IgD-negative memory B cell (primary cell): ENCODE measurements around the gene CSTB. TPM values are rescaled to one million over a fixed set of nuclear protein-coding genes. Genes with fewer than 3 reads are reported as not detected.

Experiments used
- H3K27ac Mint-ChIP-seq, 3 donors: one replicate each; pipeline ENCODE4 v1.8.0; 2020 to 2022; ENCODE audit warnings: mild to moderate bottlenecking in 3 of 3, mixed read lengths in 3 of 3, moderate library complexity in 1 of 3
- H3K27me3 Mint-ChIP-seq: one replicate; pipeline ENCODE4 v1.8.0; 2021; ENCODE audit warnings: mixed read lengths
- H3K36me3 Mint-ChIP-seq: one replicate; pipeline ENCODE4 v1.8.0; 2020; ENCODE audit warnings: mild to moderate bottlenecking, mixed read lengths
- H3K4me1 Mint-ChIP-seq, 3 donors: one replicate each; pipeline ENCODE4 v1.8.0; 2020 to 2022; ENCODE audit warnings: mixed read lengths in 3 of 3, mild to moderate bottlenecking in 1 of 3
- H3K4me3 Mint-ChIP-seq, 4 donors: one replicate each; pipeline ENCODE4 v1.8.0; 2020 to 2022; ENCODE audit warnings: mild to moderate bottlenecking in 4 of 4, mixed read lengths in 4 of 4, moderate library complexity in 3 of 4
- H3K9me3 Mint-ChIP-seq, 3 donors: one replicate each; pipeline ENCODE4 v1.8.0; 2020 to 2021; ENCODE audit warnings: mixed read lengths in 3 of 3, mild to moderate bottlenecking in 1 of 3
- polyA plus RNA-seq: library from polyadenylated mRNA; unstranded; fragments of 300-500 nt; fragmentation: Illumina TruSeq; gene quantifications from one replicate; pipeline ENCODE4 v1.2.3, GENCODE V29; 2021

Gene CSTB
- polyA plus RNA-seq, 1 donor from 2014 or later: 66.2 TPM

- H3K4me1 Mint-ChIP-seq: peaks cover 11 to 19% (median 15%) of the 10 kb centered on the region in 3 donors
- H3K27me3 Mint-ChIP-seq: peaks cover 4% of the 10 kb centered on the region
- peak overlapping the region in 2 of 4 donors; percentile 27 to 65 for H3K4me3 Mint-ChIP-seq
- H3K27ac Mint-ChIP-seq: peak overlapping the region in 2 of 3 donors; percentile 44 to 57
- H3K9me3 Mint-ChIP-seq: no peaks in the 10 kb centered on the region
- peaks cover 11% of the 10 kb centered on the region for H3K36me3 Mint-ChIP-seq
Measured at GRCh38 chr21:43803558-43804300, 27.6 kb upstream of the CSTB start.

GRCh38 chr21:43802713-43803313 lies 26.7 kb upstream of the CSTB start:
- peaks cover 11 to 19% (median 15%) of the 10 kb centered on the region in 3 donors for H3K4me1 Mint-ChIP-seq
- peaks cover 11% of the 10 kb centered on the region for H3K36me3 Mint-ChIP-seq
- H3K4me3 Mint-ChIP-seq: no peak overlapping the region
- H3K27ac Mint-ChIP-seq: peak overlapping the region in 2 of 3 donors; percentile 46 to 64
- no peaks in the 10 kb centered on the region for H3K9me3 Mint-ChIP-seq
- peaks cover 4% of the 10 kb centered on the region for H3K27me3 Mint-ChIP-seq

- peaks cover 2% of the 10 kb centered on the region for H3K27me3 Mint-ChIP-seq
- H3K9me3 Mint-ChIP-seq: no peaks in the 10 kb centered on the region
Measured at GRCh38 chr21:43801006-43801783, 25.1 kb upstream of the CSTB start.

GRCh38 chr21:43800566-43800965 lies 24.5 kb upstream of the CSTB start:
- Mint-ChIP-seq H3K27me3 (no peaks in the 10 kb centered on the region), H3K36me3 (peaks cover 12% of the 10 kb centered on the region)

More at GRCh38 chr21:43801006-43801783, 25.1 kb upstream of the CSTB start:
- Mint-ChIP-seq H3K27ac (peak overlapping the region in 2 of 3 donors; percentile 42 to 71), H3K4me3 (no peak overlapping the region), H3K4me1 (peaks cover 10 to 12% (median 11%) of the 10 kb centered on the region in 3 donors), H3K36me3 (peaks cover 14% of the 10 kb centered on the region)

GRCh38 chr21:43800124-43800523 lies 24.0 kb upstream of the CSTB start:
- H3K36me3 Mint-ChIP-seq: peaks cover 12% of the 10 kb centered on the region
- peaks cover 0 to 1% (median under 1%) of the 10 kb centered on the region in 3 donors for H3K4me1 Mint-ChIP-seq
- H3K27me3 Mint-ChIP-seq: no peaks in the 10 kb centered on the region
- no peak overlapping the region for H3K27ac Mint-ChIP-seq
- H3K4me3 Mint-ChIP-seq: no peak overlapping the region
- no peaks in the 10 kb centered on the region for H3K9me3 Mint-ChIP-seq

More at GRCh38 chr21:43800566-43800965, 24.5 kb upstream of the CSTB start:
- no peaks in the 10 kb centered on the region for H3K9me3 Mint-ChIP-seq
- no peak overlapping the region for H3K27ac Mint-ChIP-seq
- H3K4me3 Mint-ChIP-seq: no peak overlapping the region
- peaks cover 4 to 5% (median 5%) of the 10 kb centered on the region in 3 donors for H3K4me1 Mint-ChIP-seq

GRCh38 chr21:43799301-43799840 lies 23.3 kb upstream of the CSTB start:
- Mint-ChIP-seq H3K4me1 (no peaks in the 10 kb centered on the region), H3K36me3 (peaks cover 14% of the 10 kb centered on the region), H3K9me3 (no peaks in the 10 kb centered on the region), H3K27me3 (no peaks in the 10 kb centered on the region), H3K4me3 (no peak overlapping the region), H3K27ac (no peak overlapping the region)

GRCh38 chr21:43797925-43798715 lies 22.0 kb upstream of the CSTB start:
- no peaks in the 10 kb centered on the region for H3K4me1 Mint-ChIP-seq
- H3K36me3 Mint-ChIP-seq: peaks cover 14% of the 10 kb centered on the region
- H3K27me3 Mint-ChIP-seq: no peaks in the 10 kb centered on the region
- H3K9me3 Mint-ChIP-seq: no peaks in the 10 kb centered on the region
- H3K4me3 Mint-ChIP-seq: peak overlapping the region in 1 of 4 donors; percentile 5
- no peak overlapping the region for H3K27ac Mint-ChIP-seq

GRCh38 chr21:43797415-43797814 lies 21.3 kb upstream of the CSTB start:
- H3K4me1 Mint-ChIP-seq: no peaks in the 10 kb centered on the region
- no peak overlapping the region for H3K27ac Mint-ChIP-seq
- no peaks in the 10 kb centered on the region for H3K27me3 Mint-ChIP-seq
- peaks cover 14% of the 10 kb centered on the region for H3K36me3 Mint-ChIP-seq
- H3K9me3 Mint-ChIP-seq: no peaks in the 10 kb centered on the region
- peak overlapping the region in 1 of 4 donors; percentile 5 for H3K4me3 Mint-ChIP-seq

GRCh38 chr21:43794857-43795256 lies 18.7 kb upstream of the CSTB start:
- H3K27me3 Mint-ChIP-seq: no peaks in the 10 kb centered on the region
- no peak overlapping the region for H3K4me3 Mint-ChIP-seq
- peak overlapping the region in 1 of 3 donors; percentile 25 for H3K27ac Mint-ChIP-seq
- peaks cover 6% of the 10 kb centered on the region for H3K36me3 Mint-ChIP-seq
- peaks cover 0 to 16% (median 8%) of the 10 kb centered on the region in 3 donors for H3K4me1 Mint-ChIP-seq
- no peaks in the 10 kb centered on the region for H3K9me3 Mint-ChIP-seq

GRCh38 chr21:43794311-43794710 lies 18.2 kb upstream of the CSTB start:
- H3K27ac Mint-ChIP-seq: peak overlapping the region in 1 of 3 donors; percentile 45
- peaks cover 0 to 17% (median 8%) of the 10 kb centered on the region in 3 donors for H3K4me1 Mint-ChIP-seq
- H3K36me3 Mint-ChIP-seq: peaks cover 6% of the 10 kb centered on the region
- peak overlapping the region in 1 of 4 donors; percentile 50 for H3K4me3 Mint-ChIP-seq
- no peaks in the 10 kb centered on the region for H3K9me3 Mint-ChIP-seq
- no peaks in the 10 kb centered on the region for H3K27me3 Mint-ChIP-seq

- H3K4me1 Mint-ChIP-seq: peaks cover 0 to 17% (median 8%) of the 10 kb centered on the region in 3 donors
- peak overlapping the region in 1 of 4 donors; percentile 77 for H3K4me3 Mint-ChIP-seq
- H3K9me3 Mint-ChIP-seq: no peaks in the 10 kb centered on the region
- H3K27ac Mint-ChIP-seq: peak overlapping the region in 1 of 3 donors; percentile 67
- H3K36me3 Mint-ChIP-seq: peaks cover 5% of the 10 kb centered on the region
- H3K27me3 Mint-ChIP-seq: no peaks in the 10 kb centered on the region
Measured at GRCh38 chr21:43793243-43793642, 17.1 kb upstream of the CSTB start.

- Mint-ChIP-seq H3K4me1 (peaks cover 0 to 17% (median 8%) of the 10 kb centered on the region in 3 donors), H3K9me3 (no peaks in the 10 kb centered on the region), H3K36me3 (peaks cover 5% of the 10 kb centered on the region), H3K27me3 (no peaks in the 10 kb centered on the region), H3K27ac (peak overlapping the region in 2 of 3 donors; percentile 59 to 67), H3K4me3 (peak overlapping the region in 1 of 4 donors; percentile 77)
Measured at GRCh38 chr21:43792406-43792805, 16.3 kb upstream of the CSTB start.

GRCh38 chr21:43790010-43790524 lies 14.0 kb upstream of the CSTB start:
- Mint-ChIP-seq H3K27me3 (no peaks in the 10 kb centered on the region), H3K4me1 (peaks cover 0 to 17% (median 10%) of the 10 kb centered on the region in 3 donors), H3K36me3 (peaks cover under 1% of the 10 kb centered on the region), H3K9me3 (no peaks in the 10 kb centered on the region), H3K27ac (peak overlapping the region; percentile 77 to 85 (median 81)), H3K4me3 (peak overlapping the region; percentile 91 to 98 (median 94))
